Thoracic aorta endothelial cell (primary cell): ENCODE results near the gene MYLK4. TPM values are rescaled to one million over a fixed set of nuclear protein-coding genes. Genes with fewer than 3 reads are reported as not detected.

ENCODE experiments used
- total RNA-seq: library from RNA; depleted of rRNA; stranded (reverse); fragments of >200 nt; gene quantifications from 2 replicates; pipeline ENCODE4 v1.2.3, GENCODE V29; 2012

MYLK4 gene
- total RNA-seq = 0.40 and 0.43 TPM in 2 replicates

GRCh38 chr6:2750832-2751231 is at the start of gene MYLK4:
Gene MYLK4 (minus strand): TSS chr6:2750922. CDS start chr6:2749294, 1,628 bp downstream.

GRCh38 chr6:2765166-2765895 is 14.6 kb upstream of the MYLK4 start, which contains the start of gene WRNIP1:
Gene WRNIP1 (plus strand): TSS chr6:2765393. CDS start chr6:2765623, 230 bp downstream.

Other genes with a start within 250 kb of the MYLK4 start
- 48.3 and 52.3 TPM in 2 replicates for gene WRNIP1, start 14.5 kb upstream of the MYLK4 start, total RNA-seq
- 33.6 and 69.4 TPM in 2 replicates for gene SERPINB1, start 90.9 kb upstream of the MYLK4 start, total RNA-seq
- gene SERPINB9, start 152.4 kb upstream of the MYLK4 start, total RNA-seq = 123 and 124 TPM in 2 replicates
- 130 and 137 TPM in 2 replicates for gene SERPINB6, start 220.6 kb upstream of the MYLK4 start, total RNA-seq
- 19.5 and 25.7 TPM in 2 replicates for gene NQO2, start 249.0 kb upstream of the MYLK4 start, total RNA-seq